GM19351 (cell line): Measurements from ENCODE around the gene FGF19.

Experiments
- ATAC-seq: cut with Tn5 transposase; IDR thresholded peaks from one replicate; pipeline ENCODE4 v1.9.1; 2021; ENCODE audit warnings: mild to moderate bottlenecking, moderate library complexity; ENCODE audit not compliant: unreplicated experiment

The FGF19 gene

GRCh38 chr11:69718912-69719311 is 15.1 kb upstream of the FGF19 start:
- ATAC-seq, result no peak

DNA sequence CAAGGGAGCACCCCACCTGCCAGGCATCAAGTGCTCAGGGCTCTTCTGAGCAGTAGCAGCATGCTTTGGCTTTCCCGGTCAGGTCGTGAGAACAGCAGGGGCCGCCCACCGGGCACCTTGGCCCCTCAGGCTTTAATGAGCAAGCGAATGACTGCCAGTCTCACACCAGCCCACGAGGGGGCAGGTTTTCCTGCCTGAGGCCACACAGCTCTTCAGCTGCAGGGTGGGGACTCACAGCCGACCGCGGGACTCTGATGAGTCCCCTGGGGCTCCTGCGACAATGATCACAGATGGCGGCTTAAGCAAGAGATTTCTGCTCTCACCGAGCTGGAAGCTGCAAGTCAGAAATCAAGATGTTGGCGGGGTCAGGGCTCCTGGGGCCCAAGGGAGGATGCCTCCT is 14.3 kb upstream of the FGF19 start:
- no peak for ATAC-seq

GRCh38 chr11:69716891-69717747 is 13.3 kb upstream of the FGF19 start:
- no peak for ATAC-seq

- ATAC-seq, result no peak
Observed at GRCh38 chr11:69716099-69716498, 12.3 kb upstream of the FGF19 start.

- ATAC-seq, result no peak
Observed at GRCh38 chr11:69715446-69715845, 11.6 kb upstream of the FGF19 start.

DNA sequence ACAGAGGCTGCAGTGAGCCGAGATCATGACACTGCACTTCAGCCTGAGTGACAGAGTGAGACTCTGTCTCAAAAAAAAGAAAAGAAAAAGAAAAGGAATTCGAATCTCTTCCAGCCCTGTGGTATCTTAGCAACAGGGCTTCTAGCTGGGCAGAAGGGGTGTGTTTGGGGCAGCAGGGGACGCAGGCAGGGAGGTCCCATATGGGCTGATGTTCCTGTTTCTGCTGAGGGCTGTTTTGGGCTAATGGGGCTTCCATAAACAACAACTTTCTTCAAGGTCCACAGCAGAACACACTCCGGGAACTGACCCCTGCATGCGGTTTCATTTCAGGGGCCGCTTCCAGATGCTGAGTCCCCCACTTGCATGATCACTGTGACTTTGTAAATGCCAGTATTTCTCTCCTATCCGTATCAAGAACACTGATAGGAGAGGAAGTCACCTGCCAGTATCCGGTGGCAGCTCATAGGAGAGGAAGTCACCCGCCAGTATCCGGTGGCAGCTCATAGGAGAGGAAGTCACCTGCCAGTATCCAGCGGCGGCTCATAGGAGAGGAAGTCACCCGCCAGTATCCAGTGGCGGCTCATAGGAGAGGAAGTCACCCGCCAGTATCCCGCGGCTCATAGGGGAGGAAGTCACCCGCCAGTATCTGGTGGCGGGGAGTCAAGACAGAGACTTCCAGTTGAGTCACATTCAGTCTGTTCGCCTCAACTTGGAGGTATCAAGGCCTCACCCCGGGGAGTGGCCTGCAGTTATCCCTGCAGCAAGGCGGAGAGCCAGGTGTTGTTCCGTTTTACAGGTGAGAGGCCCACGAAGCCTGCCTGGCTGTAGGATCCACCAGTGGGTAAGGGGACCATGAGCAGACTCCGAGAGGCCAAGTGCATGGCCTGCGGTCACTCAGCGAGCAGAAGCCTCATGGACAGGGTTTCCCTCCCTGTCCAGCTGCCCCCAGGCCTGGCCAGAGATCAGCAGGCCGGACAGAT is 8.3 kb upstream of the FGF19 start:
- ATAC-seq, result no peak

DNA sequence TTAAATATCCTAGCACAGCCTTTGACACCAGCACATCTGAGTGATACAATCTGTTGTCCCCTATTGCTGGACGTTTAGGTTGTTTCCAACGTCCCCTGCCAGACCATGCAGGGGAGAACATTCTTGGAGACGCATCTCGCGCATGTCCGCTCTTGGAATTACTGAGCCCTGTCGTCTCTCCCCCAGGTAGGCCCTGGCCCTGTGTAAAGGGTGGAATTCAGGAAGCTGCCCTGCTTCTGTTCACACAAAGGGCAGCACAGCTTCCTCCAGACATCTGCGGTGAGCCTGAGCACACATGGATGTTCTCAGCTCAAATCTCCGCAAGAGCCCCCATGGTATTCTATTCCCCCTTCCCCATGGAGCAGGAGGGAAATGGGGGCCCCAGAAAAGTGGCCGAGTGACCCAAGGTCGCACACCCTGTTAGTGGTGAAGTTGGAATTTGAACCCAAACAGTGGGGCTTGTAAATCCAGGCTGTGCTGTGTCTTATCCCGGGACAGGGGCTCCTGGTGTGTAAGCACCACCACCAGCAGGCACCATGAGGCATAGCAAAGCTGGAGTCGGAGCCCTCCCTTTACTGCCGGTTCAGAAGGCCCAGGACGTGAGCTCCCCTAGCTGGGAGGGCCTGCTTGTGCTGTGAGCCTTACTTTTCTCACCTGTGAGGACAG is 5.0 kb upstream of the FGF19 start:
- no peak for ATAC-seq

DNA sequence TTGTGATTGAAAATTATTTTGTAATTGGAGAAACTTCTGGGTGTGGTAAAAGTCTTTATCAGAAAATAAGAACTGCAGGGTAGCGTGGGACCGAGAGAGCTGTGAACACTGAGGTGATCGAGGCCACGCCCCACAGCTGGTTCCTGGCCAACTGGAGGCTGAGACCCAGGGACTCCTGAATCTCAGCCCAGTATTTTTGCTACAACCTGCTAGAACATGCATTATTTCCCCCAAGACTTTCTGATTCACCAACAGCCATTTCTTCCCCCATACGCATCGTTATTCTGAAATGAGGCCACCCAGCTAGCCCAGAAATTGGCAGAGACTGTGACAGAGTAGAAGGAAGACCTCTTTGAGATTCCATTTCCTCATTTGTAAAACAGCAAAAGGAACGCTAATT is 3.4 kb upstream of the FGF19 start:
- ATAC-seq, result no peak

GRCh38 chr11:69705901-69706787 is 2.3 kb upstream of the FGF19 start:
- no peak for ATAC-seq

DNA sequence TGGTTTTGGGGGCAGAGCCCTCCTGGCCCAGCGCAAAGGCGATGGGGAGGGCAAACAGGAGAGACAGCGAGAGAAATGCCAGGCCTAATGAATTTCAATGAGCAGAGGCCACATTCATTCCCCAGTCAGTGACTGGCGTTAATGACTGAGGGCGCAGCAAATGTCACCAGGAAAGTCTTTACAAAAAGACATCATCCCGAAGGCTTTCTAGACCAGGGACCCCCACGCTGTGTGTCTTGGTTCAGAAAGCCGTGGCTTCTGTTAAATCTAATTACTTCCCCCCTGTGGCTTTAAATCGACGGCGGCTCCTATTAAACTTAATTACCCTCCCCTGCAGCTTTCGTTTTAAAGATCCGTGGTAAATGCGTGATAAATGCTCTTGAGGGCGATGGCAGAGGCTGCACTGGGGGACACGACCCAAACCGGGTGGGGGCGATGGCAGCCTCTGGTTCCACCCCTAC is 1.6 kb upstream of the FGF19 start:
- no peak for ATAC-seq

- no peak for ATAC-seq
Observed at GRCh38 chr11:69704508-69705253, 859 bp upstream of the FGF19 start.

GRCh38 chr11:69703453-69703767 is 412 bp downstream of the FGF19 start:
- ATAC-seq, result no peak

- no peak for ATAC-seq
Observed at GRCh38 chr11:69702769-69703452, 911 bp downstream of the FGF19 start.

GRCh38 chr11:69702239-69702691 is 1.6 kb downstream of the FGF19 start:
- ATAC-seq, result no peak

DNA sequence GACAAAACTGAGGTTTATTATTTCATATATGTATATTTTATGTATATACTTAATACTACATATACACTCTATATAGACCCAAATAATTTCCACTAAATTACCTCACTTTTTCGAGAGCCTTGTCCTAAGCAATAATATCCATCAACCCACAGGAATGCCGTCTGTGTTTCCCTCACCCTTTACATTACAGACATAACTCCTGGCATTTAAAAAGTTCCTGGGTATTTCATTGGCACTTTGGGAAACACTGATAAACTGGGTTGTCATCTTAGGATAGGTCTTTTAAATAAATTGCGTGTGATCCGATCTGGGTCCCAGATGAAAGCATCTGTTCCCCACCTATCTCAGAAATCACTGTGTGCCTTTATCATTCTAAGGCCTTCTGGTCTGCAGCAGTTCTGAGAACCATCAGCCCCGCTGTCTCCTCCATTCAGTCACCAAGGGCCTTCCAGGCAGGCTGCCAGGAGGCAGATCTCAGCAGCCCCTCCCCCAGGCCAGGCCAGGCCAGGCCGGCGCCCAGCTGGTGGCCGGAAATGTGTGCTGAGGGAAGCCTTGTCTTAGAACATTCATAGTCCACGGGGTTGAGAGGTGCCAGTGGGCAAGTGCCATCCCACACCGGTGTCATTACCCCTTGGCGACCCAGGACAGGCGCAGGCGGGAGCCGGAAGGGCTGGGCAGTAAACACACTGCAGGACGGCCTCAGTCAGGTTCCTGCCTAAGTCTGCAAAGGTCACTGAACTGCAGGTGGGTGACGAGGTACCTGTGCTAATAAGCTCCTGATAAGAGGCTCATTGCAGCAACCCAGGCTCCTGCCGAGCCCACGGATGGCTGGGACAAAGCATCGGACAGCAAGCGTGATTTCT is 3.3 kb downstream of the FGF19 start:
- no peak for ATAC-seq

DNA sequence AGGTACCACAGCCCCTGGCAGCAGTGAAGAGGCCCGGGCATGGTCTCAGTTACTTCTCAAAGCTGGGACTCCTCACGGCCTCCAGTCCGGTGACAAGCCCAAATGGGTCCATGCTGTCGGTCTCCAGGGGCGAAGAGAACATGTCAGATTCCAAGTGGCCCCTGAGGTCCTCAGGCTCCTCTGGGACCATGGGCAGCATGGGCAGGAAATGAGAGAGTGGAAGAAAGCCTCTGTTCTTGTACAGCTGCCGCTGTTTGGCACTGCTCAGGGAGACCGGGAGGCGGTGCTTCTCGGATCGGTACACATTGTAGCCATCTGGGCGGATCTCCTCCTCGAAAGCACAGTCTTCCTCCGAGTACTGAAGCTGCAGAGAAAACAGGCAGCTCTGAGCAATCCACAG is 4.6 kb downstream of the FGF19 start:
- ATAC-seq, result no peak

GRCh38 chr11:69698362-69698761 is 5.5 kb downstream of the FGF19 start:
- no peak for ATAC-seq

DNA sequence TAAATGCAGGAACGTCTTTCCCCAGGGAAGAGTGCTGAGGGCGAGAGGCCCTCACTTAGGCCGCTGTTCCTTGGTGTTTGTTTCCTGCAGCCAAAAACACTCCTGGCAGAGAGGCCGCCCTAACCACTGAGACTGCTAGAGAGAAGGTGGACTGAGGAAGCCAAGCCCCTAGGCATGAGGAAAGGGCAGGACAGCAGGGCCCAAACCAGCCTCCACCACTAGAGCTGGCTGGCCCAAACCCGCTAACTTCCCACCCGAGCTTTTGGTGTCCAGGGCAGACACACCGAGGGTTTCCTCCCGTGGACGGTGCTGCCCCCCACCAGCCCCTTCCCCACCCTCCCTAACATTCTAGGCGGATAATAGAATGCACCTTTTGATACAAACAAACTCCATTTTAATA is 6.0 kb downstream of the FGF19 start:
- no peak for ATAC-seq
